ENCODE data around the gene EXTL1.

EXTL1 gene

DNA sequence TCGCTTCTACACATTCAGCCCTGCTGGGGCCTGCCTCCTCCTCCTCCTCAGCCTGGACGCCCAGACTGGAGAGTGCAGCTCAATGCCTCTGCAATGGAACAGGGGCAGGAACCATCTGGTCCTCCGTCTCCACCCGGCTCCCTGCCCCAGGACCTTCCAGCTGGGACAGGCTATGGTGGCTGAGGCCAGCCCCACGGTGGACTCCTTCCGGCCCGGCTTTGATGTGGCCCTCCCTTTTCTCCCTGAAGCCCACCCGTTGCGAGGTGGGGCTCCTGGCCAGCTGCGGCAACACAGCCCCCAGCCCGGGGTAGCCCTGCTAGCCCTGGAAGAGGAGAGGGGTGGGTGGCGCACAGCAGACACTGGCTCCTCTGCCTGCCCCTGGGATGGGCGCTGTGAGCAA lies 1.4 kb downstream of the EXTL1 start:
- DNase-seq (ENCODE audit: low spot score) = no peak

DNA sequence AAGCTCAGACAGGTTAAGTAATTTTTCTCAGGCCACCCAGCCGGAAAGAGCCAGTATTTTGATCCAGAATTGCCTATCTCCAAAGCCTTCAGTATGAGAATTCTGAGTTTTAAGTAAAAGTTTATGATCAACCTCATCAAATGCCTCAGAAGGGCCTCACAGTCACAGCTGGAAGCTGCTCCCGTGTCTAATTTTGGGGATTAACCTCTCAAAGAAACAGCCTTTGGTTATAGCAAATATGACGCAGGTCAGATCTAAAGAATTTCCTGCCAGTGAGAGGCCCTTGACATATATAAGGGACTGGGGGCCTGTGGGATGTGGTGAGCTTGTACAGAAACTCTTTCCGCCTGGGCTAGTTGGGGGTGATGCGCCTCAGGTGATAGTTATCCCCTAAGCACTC lies 2.3 kb downstream of the EXTL1 start:
- no peak for DNase-seq (ENCODE audit: low spot score)

DNA sequence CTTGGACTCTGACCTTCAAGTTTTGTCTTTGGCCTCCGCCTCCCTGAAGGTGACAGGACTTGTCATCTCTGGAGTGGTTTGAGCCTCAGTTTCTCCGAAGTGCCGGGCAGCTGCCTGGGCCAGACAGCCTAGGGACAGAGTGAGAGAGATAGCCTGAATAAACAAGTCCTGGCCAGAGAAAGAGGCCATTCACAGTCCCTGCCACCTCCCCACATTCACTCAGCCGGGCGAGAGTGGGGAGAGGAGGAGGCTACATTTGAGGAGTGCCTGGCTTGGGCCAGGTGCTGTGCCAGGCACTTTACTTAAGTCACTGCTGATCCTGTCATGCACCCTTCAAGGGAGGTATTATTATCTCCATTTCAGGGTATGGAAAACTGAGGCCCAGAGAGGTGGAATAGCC lies 3.5 kb downstream of the EXTL1 start:
- no peak for DNase-seq (ENCODE audit: low spot score)

GRCh38 chr1:26025517-26025916 lies 3.9 kb downstream of the EXTL1 start:
- DNase-seq (ENCODE audit: low spot score) = no peak

DNA sequence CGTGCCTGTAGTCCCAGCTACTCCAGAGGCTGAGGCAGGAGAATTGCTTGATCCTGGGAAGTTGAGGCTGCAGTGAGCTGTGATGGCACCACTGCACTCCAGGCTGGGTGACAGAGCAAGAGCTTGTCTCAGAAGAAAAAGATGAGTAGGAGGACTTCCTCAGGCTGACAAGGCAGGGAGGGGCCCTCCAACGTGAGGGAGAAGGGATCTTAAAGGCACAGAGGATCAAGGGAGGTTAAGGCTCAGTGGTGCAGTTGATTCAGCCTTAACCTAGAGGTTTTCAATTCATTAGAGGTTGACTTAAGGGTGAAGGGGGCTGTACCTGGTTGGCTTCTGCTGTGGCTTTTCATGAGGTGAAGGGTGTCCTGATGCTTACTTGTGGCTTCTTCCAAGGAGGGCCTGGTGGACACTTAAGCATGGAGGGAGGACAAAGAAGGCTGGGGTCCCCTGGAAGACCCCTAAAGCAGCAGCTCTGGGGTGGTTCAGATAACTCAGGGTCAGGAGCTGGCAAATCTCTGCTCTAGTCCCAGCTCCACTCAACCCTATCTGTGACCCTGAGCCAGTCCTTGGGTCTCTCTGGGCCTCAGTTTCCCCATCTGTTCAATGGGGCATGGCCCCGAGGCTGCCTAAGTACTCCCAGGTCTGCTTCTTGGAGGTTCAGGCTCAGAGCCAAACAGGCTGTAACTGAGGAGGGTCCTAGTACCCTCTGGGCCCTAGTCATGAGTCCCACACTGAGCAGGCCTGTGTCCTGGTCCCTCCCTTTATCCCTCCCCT lies 6.3 kb downstream of the EXTL1 start:
- DNase-seq (ENCODE audit: low spot score) = peak; percentile 35

GRCh38 chr1:26028490-26028980 lies 7.0 kb downstream of the EXTL1 start:
- peak; percentile 27 for DNase-seq (ENCODE audit: low spot score)

DNA sequence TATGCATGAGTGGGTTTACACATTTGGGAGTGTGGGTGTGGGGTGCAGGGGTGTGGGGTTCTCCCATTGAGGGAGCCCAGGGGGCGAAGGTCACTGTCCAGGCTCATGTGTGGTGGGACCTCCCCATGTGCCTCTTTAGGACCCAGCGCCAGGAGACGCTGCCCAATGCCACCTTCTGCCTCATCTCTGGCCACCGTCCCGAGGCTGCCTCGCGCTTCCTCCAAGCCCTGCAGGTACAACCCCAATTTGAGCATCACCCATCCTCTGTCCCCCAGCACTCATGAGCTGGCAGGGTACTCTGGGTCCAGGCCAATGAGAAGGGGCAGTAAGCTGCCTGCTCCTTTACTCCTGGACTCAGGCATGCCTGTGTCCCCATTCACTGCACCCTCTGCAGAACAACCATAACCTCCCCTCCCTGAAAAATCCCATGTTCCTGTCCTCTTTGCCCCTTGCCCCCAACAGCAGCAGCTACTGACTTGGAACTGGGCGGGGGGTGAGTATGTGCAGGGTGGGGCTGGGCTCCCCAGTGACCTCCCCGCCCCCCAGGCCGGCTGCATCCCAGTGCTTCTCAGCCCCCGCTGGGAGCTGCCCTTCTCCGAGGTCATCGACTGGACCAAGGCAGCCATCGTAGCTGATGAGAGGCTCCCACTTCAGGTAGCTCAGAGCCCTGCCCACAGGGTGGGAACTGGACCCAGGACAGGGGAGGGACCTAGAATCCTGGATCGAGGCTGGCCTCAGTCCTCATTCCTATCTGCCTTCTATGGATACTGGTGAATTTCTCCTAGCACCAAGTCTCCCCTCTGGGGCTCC lies 7.7 kb downstream of the EXTL1 start:
- DNase-seq (ENCODE audit: low spot score) = peak; percentile 64

DNA sequence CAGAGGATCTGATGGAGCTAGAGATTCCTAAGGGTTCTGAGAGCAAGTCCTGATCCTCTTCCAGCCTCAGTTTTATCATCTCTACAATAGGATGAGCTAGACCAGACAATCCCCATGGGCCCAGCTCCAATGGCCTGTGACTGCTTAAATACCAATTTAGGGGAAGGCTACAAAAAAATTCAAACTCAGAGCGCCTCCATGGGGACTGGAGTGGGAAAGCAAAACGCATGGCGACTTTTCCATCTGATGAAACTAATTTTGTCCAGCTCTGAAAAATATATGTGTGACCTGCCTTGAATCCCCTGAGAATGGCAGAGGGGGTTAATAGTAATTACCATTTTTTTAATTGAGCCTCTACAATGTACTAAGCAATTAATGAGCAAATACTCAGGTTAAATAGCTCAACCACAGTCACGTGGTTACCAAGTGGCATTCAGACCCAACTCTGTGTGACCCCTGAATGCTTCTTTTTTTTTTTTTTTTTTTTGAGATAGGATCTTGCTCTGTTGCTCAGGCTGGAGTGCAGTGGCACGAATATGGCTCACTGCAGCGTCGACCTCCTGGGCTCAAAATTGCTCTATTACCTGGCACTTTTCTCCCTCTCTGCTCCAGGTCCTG lies 8.4 kb downstream of the EXTL1 start:
- peak; percentile 62 for DNase-seq (ENCODE audit: low spot score)

DNA sequence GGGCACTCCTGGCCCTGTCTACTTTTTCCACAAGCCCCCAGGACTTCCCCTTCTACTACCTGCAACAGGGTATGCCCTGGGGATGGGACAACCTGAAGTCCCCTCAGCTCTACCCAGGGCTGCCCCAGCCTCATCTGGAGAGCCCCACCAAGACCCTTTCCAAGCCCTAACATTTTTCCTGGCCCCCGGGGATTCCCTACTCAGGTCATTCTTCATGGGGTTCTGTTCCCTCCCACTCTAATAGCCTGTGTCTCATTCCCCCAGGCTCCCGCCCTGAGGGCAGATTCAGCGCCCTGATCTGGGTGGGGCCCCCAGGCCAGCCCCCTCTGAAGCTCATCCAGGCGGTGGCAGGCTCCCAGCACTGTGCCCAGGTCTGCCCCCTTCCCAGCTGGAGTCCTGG lies 9.6 kb downstream of the EXTL1 start:
- DNase-seq (ENCODE audit: low spot score) = no peak

DNA sequence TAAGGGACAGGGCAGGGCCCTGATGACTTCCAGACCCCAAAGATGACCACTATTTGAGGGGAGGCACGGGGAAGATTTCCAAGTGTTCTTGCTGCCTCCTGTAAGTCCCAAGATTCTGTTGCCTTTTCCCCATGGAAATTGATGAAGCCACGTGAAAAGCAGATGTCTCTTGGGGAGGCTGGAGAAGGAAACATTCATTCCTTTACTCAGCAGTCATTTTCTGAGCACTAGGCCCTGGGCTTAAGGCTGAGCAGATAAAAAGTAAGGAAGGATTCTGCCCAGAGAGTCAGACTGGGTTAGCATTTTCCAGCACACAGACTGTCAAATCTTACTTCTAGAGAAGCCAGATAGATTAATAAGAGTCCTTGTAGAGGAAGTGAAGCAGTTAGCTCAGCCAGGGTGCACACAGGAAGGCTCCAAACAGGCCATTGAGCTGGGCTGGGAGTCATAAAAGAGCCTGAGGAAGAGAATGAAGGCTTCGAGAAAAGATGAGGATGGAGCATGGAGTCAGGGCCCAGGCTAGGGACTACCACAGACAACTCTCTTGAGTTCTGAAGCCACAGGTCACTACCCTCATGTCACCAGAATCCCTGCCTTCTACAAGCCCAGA lies 10.1 kb downstream of the EXTL1 start:
- peak; percentile 7 for DNase-seq (ENCODE audit: low spot score)

DNA sequence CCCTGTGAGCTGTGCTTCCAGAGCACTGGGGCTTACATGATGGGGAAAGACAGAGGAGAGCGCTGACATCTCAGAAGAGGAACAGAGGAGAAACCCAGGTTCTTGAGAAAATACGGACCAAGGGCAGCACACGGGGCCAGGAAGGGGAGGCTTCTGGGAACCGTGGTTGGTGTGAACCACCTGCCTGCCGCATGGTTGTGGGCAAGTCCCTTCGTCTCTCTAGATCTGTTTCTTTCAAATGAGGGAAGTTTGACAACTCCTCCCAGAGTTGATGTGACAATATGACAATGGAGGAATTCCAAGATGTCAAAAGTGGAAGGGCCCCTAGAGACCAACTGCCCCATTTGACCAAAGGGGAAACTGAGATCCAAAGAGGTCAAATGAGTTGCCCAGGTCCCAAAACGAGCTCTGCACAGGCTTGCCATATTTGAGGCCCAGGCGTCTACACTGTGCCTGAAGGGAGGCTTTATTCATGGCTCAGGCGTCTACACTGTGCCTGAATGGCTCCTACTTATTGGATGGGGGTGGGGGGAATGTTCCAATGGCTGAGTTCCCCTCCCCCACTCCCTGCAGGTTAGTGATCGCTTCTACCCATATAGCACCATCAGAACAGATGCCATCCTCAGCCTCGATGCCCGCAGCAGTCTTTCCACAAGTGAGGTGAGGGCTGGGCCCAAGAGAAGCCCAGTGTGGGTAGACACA lies 11.2 kb downstream of the EXTL1 start:
- peak; percentile 10 for DNase-seq (ENCODE audit: low spot score)

DNA sequence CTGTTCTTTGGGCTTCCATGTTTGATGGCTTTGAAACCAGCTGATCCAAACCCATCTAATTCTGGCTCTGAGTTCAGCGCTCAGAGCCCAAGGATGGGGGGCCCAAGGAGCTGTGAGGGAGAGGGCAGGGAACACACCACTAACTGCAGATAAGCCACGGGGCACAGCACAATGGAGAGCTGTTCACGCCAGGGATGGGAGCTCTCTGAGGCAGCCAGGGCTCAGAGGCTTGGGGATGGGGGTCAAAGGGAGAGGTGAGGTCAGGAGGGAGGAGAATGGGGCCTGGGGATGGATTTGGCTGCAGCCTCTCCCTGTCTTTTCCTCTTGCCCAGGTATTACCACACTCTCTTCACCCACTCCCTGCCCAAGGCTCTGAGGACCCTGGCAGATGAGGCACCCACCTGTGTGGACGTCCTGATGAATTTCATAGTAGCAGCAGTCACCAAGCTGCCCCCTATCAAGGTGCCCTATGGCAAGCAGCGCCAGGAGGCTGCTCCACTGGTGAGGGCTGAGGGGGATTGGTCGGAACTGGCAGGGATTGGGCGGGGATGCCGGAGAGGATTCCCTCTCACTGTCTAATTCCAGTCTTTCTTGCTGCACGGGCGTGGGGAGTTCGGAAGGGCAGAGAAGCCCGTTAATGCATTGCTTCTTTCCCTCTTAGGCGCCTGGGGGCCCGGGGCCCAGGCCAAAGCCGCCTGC lies 13.1 kb downstream of the EXTL1 start:
- peak; percentile 54 for DNase-seq (ENCODE audit: low spot score)

GRCh38 chr1:26035203-26035958 lies 13.8 kb downstream of the EXTL1 start:
- peak; percentile 97 for DNase-seq (ENCODE audit: low spot score)

- DNase-seq (ENCODE audit: low spot score) = peak; percentile 76
Observed at GRCh38 chr1:26035959-26036755, 14.6 kb downstream of the EXTL1 start.

DNA sequence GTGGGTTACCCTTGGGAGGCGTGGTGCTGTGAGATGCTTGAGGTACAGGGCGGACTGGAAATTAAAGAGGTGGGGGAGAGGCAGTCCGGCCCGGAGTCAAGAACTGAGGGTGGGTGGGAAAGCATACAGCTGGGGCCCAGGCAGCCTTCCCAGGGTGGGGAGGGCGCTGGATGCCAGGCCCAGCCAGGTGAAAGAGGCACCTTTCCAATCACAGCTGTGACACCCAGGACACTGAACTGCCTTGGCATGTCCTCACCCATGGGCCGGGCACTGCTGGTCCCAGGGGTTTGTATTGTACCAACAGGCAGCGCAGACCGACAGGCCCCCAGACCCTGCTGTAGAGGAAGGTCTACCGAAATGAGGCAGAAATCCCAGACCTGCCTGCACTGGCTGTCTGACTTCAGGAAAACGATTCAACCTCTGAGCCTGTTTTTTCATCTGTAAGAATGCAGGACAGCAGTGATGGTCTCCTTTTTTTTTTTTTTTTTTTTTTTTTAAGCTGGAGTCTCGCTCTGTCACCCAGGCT lies 15.2 kb downstream of the EXTL1 start:
- no peak for DNase-seq (ENCODE audit: low spot score)

- DNase-seq (ENCODE audit: low spot score) = peak; percentile 26
Observed at GRCh38 chr1:26037904-26038303, 16.3 kb downstream of the EXTL1 start.

DNA sequence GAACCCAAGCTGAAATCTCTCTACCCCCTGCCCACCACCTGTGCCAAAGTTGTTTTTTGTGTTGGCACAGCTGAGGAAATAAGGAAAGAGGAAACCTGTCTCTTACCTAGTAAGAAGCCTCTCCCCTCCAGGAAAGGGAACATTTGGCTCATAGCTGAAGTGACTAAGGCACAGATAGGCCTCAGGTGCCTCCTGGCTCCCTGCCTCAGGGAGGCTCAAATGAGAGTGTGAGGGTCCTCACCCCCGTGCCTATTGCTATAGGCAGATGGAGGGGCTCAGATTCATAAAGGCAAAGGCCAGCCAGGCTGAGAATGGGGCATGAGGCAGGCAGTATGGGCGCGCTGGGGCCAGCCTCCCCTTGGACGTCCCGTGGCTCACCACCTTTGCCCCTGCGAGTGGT lies 16.9 kb downstream of the EXTL1 start:
- peak; percentile 11 for DNase-seq (ENCODE audit: low spot score)

GRCh38 chr1:26038904-26039303 lies 17.3 kb downstream of the EXTL1 start:
- DNase-seq (ENCODE audit: low spot score) = peak; percentile 19

- DNase-seq (ENCODE audit: low spot score) = no peak
Observed at GRCh38 chr1:26041401-26041800, 19.8 kb downstream of the EXTL1 start.
